K562 (cell line): Measurements from ENCODE around the gene CDK5R1. TPM values are rescaled to one million over a fixed set of nuclear protein-coding genes. Genes with fewer than 3 reads are reported as not detected.
"Not testable (repeated sequence)": the region's sequence is repeated elsewhere in the genome, so short reads cannot be mapped to it uniquely, and the experiment has no call there.

Experiments used
- ATAC-seq: fragments of 200-7000 bp; cut with Tn5 transposase; 3 replicates; pipeline ENCODE4 v1.9.1; 2020; ENCODE audit warnings: moderate library complexity
- BruUV-seq: library from RNA; stranded (reverse); fragments of 400-500 nt; replicated peaks from 2 replicates; lab custom pipeline; 2021; lab: Mats Ljungman, UMichigan
- CTCF ChIA-PET: fragments of 300-600 bp; formaldehyde crosslinking; extraction: SDS; loops from one replicate; lab custom pipeline; 2021; ENCODE audit warnings: low intra/inter-chr PET ratio; lab: Yijun Ruan, JAX
- POLR2A ChIA-PET: fragments of 300-600, 350-650 bp; sonication (Branson Sonifier 250); formaldehyde crosslinking; extraction: SDS; loops from one replicate; lab custom pipeline; 2021; ENCODE audit warnings: antibody characterized with exemption, inconsistent platforms; lab: Yijun Ruan, JAX
- DNase-seq, 4 experiments: peaks; one replicate each; pipeline versions ENCODE4 v3.0.0 to v3.0.0-alpha.2; 2011 to 2018; ENCODE audit warnings: low spot score in 3 of 4, mixed read lengths in 3 of 4; ENCODE audit errors: extremely low read depth in 1 of 4
- FAIRE-seq: peaks from 2 replicates; lab custom pipeline; 2011; peaks lifted over from hg19 to GRCh38; lab: Jason Lieb, UNC
- H2AFZ ChIP-seq: 2 replicates; pipeline ENCODE4 v1.6.0; 2011; ENCODE audit warnings: low read depth, low read length, control low read depth, inconsistent platforms
- H3K27ac ChIP-seq: fragments of 200-600 bp; 3 replicates; pipeline ENCODE4 v1.8.0; 2011; ENCODE audit warnings: low read depth, mild to moderate bottlenecking, control low read depth, inconsistent platforms, low read length, moderate library complexity, mixed read lengths; ENCODE audit errors: extremely low read depth
- H3K27me3 ChIP-seq, 2 experiments: fragments of 300-600 bp in 1 of 2; 2 replicates in 1 of 2; 3 replicates in 1 of 2; pipeline versions ENCODE4 v1.6.0 to v1.8.0; 2011; ENCODE audit warnings: inconsistent platforms in 2 of 2, low read length in 2 of 2, mild to moderate bottlenecking in 1 of 2, mixed read lengths in 1 of 2, moderate library complexity in 1 of 2; ENCODE audit not compliant: control insufficient read depth in 2 of 2, insufficient read depth in 2 of 2
- H3K36me3 ChIP-seq: fragments of 300-600 bp; 3 replicates; pipeline ENCODE4 v1.8.0; 2011; ENCODE audit warnings: mild to moderate bottlenecking, low read length, inconsistent platforms; ENCODE audit not compliant: control insufficient read depth, insufficient read depth
- H3K4me1 ChIP-seq, 2 experiments: fragments of 200-600 bp in 1 of 2; replicated peaks in 1 of 2; 2 replicates in 1 of 2; 3 replicates in 1 of 2; pipeline versions ENCODE4 v1.5.1 to v1.8.0; 2011; ENCODE audit warnings: inconsistent platforms in 2 of 2, low read length in 2 of 2, mild to moderate bottlenecking in 1 of 2, mixed read lengths in 1 of 2, moderate library complexity in 1 of 2; ENCODE audit not compliant: control insufficient read depth in 2 of 2, insufficient read depth in 2 of 2
- H3K4me2 ChIP-seq: 2 replicates; pipeline ENCODE4 v1.6.1; 2011; ENCODE audit warnings: low read length, control low read depth, inconsistent platforms, mixed read lengths; ENCODE audit not compliant: insufficient read depth
- H3K4me3 ChIP-seq: fragments of 200-600 bp; sonication (generic), shearing (Covaris generic); 2 replicates; pipeline ENCODE4 v1.5.1; 2016; ENCODE audit warnings: control low read depth, inconsistent platforms
- H3K79me2 ChIP-seq: fragments of 200-600 bp; 3 replicates; pipeline ENCODE4 v1.8.0; 2011; ENCODE audit warnings: low read length, inconsistent platforms; ENCODE audit not compliant: control insufficient read depth, insufficient read depth
- H3K9ac ChIP-seq, 2 experiments: 2 replicates each; pipeline versions ENCODE4 v1.6.0 to v1.6.1; 2011; ENCODE audit warnings: low read depth in 2 of 2, low read length in 2 of 2, control low read depth in 1 of 2, inconsistent platforms in 1 of 2, mild to moderate bottlenecking in 1 of 2, mixed read lengths in 1 of 2; ENCODE audit not compliant: insufficient read depth in 1 of 2
- H3K9me1 ChIP-seq: one replicate; pipeline ENCODE4 v1.6.0; 2011; ENCODE audit warnings: inconsistent platforms, mild to moderate bottlenecking, low read length, moderate library complexity; ENCODE audit not compliant: control insufficient read depth, insufficient read depth
- H3K9me3 ChIP-seq: replicated peaks from 2 replicates; pipeline ENCODE4 v1.5.1; 2011; ENCODE audit warnings: low read depth, low read length, inconsistent platforms; ENCODE audit not compliant: control insufficient read depth, insufficient read depth
- H4K20me1 ChIP-seq: replicated peaks from 2 replicates; pipeline ENCODE4 v1.6.1; 2011; ENCODE audit warnings: low read length, inconsistent platforms, mixed read lengths; ENCODE audit not compliant: control insufficient read depth, insufficient read depth
- SMARCA5 ChIP-seq: fragments of 450-650 bp; IDR thresholded peaks from 2 replicates; pipeline ENCODE4 v1.6.1; 2016
- SPI1 ChIP-seq: IDR thresholded peaks from 2 replicates; pipeline ENCODE4 v1.6.1; 2011; ENCODE audit warnings: low read depth, low read length, control low read depth, borderline replicate concordance
- SREBF2 ChIP-seq: sonication (generic); formaldehyde crosslinking; IDR thresholded peaks from 2 replicates; pipeline ENCODE4 v1.4.0; 2020; ENCODE audit warnings: mild to moderate bottlenecking, missing genetic modification reagents
- WGBS: fragments of 100-300 bp; shearing (Covaris generic); methylation state at CpG from one replicate; pipeline ENCODE4 v1.1.6; 2016; ENCODE audit warnings: low coverage, mixed read lengths; ENCODE audit not compliant: insufficient coverage; ENCODE audit errors: missing lambda C conversion rate; 5-methylcytosine and 5-hydroxymethylcytosine counted together
- in situ Hi-C: fragments of 300-500 bp; cut with MboI; formaldehyde crosslinking; loops from 4 replicates; pipeline ENCODE4 v1.15.0; 2018; ENCODE audit warnings: inconsistent platforms, mixed read lengths
- intact Hi-C: fragments of 100-400 bp; cut with micrococcal nuclease; formaldehyde crosslinking; loops from 2 replicates; pipeline ENCODE4 v1.14.2; 2022
- polyA plus RNA-seq, 8 experiments: library from polyadenylated mRNA; depleted of rRNA in 4 of 8; stranded (reverse) in 5 of 8; unstranded in 3 of 8; fragments of >200 nt; fragmentation: Nextera tagmentation in 2 of 8; fragmentation: Illumina TruSeq in 1 of 8; extraction: Ambion mirVana in 2 of 8; extraction: Trizol in 1 of 8; gene quantifications; 2 replicates each; pipeline versions ENCODE4 v1.2.1 to v1.2.3, GENCODE V29; 2011 to 2014; ENCODE audit warnings: inconsistent platforms in 1 of 8, missing spikeins in 1 of 8
- total RNA-seq, 7 experiments: library from RNA; depleted of rRNA in 6 of 7; stranded (reverse); fragments of >200 nt in 6 of 7; fragmentation: Illumina TruSeq in 2 of 7; extraction: Trizol in 2 of 7; gene quantifications; 2 replicates each; pipeline versions ENCODE4 v1.2.1 to v1.2.3, GENCODE V29; 2011 to 2021; ENCODE audit warnings: low replicate concordance in 1 of 7
- TF ChIP-seq, protein P1 (sequence below): sonication (generic); formaldehyde crosslinking; IDR thresholded peaks from 2 replicates; pipeline ENCODE4 v1.8.0; 2022; ENCODE audit warnings: missing genetic modification reagents, mild to moderate bottlenecking, borderline replicate concordance

CDK5R1 gene
- total and polyA plus RNA-seq, 9 of the 15 experiments (the other 6 are each of a cell fraction or from before 2014, with no cell fraction given), result 0.10 to 4.8 (median 2.3) TPM

DNA sequence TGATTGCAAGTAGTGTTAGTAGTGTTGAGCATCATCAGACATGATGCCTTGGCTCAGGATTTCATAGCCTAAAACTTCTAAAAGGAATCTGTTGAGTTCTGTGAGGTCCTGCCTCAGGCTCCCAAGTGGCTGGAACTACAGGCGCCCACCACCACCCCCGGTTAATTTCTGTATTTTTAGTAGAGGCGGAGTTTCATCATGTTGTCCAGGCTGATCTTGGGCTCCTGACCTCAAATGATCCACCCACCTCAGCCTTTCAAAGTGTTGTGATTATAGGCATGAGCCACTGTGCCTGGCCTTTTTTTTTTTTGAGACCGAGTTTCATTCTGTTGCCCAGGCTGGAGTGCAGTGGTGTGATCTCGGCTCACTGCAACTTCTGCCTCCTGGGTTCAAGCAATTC lies 36.8 kb upstream of the CDK5R1 start (continued):
- no peak for TF ChIP-seq SMARCA5
- TF ChIP-seq SREBF2 (CRISPR knock-in tag), result no peak
- TF ChIP-seq, protein P1, sequence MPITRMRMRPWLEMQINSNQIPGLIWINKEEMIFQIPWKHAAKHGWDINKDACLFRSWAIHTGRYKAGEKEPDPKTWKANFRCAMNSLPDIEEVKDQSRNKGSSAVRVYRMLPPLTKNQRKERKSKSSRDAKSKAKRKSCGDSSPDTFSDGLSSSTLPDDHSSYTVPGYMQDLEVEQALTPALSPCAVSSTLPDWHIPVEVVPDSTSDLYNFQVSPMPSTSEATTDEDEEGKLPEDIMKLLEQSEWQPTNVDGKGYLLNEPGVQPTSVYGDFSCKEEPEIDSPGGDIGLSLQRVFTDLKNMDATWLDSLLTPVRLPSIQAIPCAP, result no peak
- TF ChIP-seq SPI1, result no peak

DNA sequence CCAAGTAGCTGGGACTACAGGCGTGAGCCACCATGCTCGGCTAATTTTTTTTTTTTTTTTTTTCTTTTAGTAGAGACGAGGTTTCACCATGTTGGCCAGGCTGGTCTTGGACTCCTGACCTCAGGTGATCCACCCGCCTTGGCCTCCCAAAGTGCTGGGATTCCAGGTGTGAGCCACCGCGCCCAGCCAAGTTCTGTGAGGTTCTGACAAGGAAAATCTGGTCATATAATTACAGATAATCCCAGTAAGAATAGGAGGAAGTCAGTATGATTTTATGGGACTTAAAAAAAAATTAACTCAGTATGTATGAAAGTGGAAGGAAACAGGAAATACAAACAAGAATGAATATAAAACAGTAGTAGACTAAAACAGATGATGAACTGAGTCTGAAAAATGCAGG lies 36.4 kb upstream of the CDK5R1 start:
- Histone ChIP-seq H3K79me2 (peaks cover 94% of the 10 kb centered on the region), H3K36me3 (peaks cover 98% of the 10 kb centered on the region), H3K4me1 (peaks cover 0 to 12% of the 10 kb centered on the region in 2 experiments; a peak in 2 of 5 replicates)
- H3K9me1 ChIP-seq, H2AFZ ChIP-seq, H3K9me3 ChIP-seq, H4K20me1 ChIP-seq, FAIRE-seq, H3K4me2 ChIP-seq, H3K9ac ChIP-seq, H3K27ac ChIP-seq, H3K4me3 ChIP-seq, ATAC-seq, CTCF ChIA-PET, intact Hi-C loops, H3K27me3 ChIP-seq, in situ Hi-C loops, BruUV-seq, DNase-seq: not testable (repeated sequence)
- POLR2A ChIA-PET, result interaction anchor here (0.6 to 0.7 kb wide), 3 partner anchors 32 to 175 kb away, joined by 3 read pairs; no protein-coding TSS in a partner anchor
- 100% methylated on average over 4 of the region's 6 CpGs for WGBS
